ENCODE measurements around the gene FOXP4.

DNA sequence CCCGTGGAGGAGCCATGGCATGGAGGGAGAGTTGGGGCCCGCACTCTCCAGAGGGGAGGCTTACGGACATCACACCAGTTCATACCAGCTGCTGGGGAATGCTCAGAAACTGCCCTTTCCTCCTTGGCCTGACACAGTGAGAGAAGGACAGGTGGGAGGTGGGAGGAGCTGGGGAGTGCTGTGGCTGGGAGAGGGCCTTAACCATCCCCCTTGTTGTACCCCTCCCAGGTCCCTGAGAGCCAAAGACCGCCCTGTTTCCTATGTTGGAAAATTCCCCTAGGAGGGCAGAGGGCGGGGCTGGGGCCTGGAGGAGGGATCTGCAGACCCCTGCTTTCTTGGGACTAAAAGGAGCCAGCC, 24.1 kb downstream of the FOXP4 start:
- TF ChIP-seq YY1 (IDR thresholded peaks at IDR 0.05; ENCODE audit: low read depth) (no peak), EP300 (IDR thresholded peaks at IDR 0.05; ENCODE audit: borderline replicate concordance in 1 of 2, low read depth in 1 of 2, low read length in 1 of 2) (no peak), RAD21 (IDR thresholded peaks at IDR 0.05; ENCODE audit: low read length) (no peak), SMC3 (IDR thresholded peaks at IDR 0.05; ENCODE audit: low read depth, low read length) (no peak)
- TF ChIP-seq, protein P1, sequence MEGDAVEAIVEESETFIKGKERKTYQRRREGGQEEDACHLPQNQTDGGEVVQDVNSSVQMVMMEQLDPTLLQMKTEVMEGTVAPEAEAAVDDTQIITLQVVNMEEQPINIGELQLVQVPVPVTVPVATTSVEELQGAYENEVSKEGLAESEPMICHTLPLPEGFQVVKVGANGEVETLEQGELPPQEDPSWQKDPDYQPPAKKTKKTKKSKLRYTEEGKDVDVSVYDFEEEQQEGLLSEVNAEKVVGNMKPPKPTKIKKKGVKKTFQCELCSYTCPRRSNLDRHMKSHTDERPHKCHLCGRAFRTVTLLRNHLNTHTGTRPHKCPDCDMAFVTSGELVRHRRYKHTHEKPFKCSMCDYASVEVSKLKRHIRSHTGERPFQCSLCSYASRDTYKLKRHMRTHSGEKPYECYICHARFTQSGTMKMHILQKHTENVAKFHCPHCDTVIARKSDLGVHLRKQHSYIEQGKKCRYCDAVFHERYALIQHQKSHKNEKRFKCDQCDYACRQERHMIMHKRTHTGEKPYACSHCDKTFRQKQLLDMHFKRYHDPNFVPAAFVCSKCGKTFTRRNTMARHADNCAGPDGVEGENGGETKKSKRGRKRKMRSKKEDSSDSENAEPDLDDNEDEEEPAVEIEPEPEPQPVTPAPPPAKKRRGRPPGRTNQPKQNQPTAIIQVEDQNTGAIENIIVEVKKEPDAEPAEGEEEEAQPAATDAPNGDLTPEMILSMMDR (IDR thresholded peaks at IDR 0.05) = no peak
- TF ChIP-seq, protein P2, sequence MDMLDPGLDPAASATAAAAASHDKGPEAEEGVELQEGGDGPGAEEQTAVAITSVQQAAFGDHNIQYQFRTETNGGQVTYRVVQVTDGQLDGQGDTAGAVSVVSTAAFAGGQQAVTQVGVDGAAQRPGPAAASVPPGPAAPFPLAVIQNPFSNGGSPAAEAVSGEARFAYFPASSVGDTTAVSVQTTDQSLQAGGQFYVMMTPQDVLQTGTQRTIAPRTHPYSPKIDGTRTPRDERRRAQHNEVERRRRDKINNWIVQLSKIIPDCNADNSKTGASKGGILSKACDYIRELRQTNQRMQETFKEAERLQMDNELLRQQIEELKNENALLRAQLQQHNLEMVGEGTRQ (IDR thresholded peaks at IDR 0.05; ENCODE audit: borderline replicate concordance, low read depth, low read length) = no peak
